Smooth muscle cell (in vitro differentiated cells): Measurements from ENCODE around the gene DMD. TPM values are rescaled to one million over a fixed set of nuclear protein-coding genes. Genes with fewer than 3 reads are reported as not detected.

Experiments
- DNase-seq: peaks from one replicate; lab custom pipeline; 2025; ENCODE audit not compliant: unreplicated experiment; lab: John Stamatoyannopoulos, UW
- H2AFZ ChIP-seq: fragments of 200-600 bp; sonication (generic); 2 replicates; pipeline ENCODE4 v1.6.0; 2016; ENCODE audit warnings: antibody characterized with exemption, low read depth, mild to moderate bottlenecking
- H3F3A ChIP-seq: fragments of 200-600 bp; sonication (generic); 2 replicates; pipeline ENCODE4 v1.6.0; 2017; ENCODE audit warnings: antibody characterized with exemption, low read depth
- H3K27ac ChIP-seq: fragments of 200-600 bp; sonication (generic); 2 replicates; pipeline ENCODE4 v1.5.1; 2016; ENCODE audit warnings: low read depth, mild to moderate bottlenecking
- H3K27me3 ChIP-seq: fragments of 200-600 bp; sonication (generic); 2 replicates; pipeline ENCODE4 v1.6.1; 2016; ENCODE audit warnings: low read depth, mild to moderate bottlenecking
- H3K36me3 ChIP-seq: fragments of 200-600 bp; sonication (generic); 2 replicates; pipeline ENCODE4 v1.5.1; 2016; ENCODE audit warnings: low read depth
- H3K4me1 ChIP-seq: fragments of 200-600 bp; sonication (generic); 2 replicates; pipeline ENCODE4 v1.5.1; 2016; ENCODE audit warnings: low read depth
- H3K4me2 ChIP-seq: fragments of 200-600 bp; sonication (generic); 2 replicates; pipeline ENCODE4 v1.6.0; 2016; ENCODE audit warnings: mild to moderate bottlenecking
- H3K4me3 ChIP-seq: fragments of 200-600 bp; sonication (generic); 2 replicates; pipeline ENCODE4 v1.5.1; 2016; ENCODE audit warnings: mild to moderate bottlenecking
- H3K79me2 ChIP-seq: fragments of 200-600 bp; sonication (generic); 2 replicates; pipeline ENCODE4 v1.6.0; 2016; ENCODE audit warnings: low read depth, mild to moderate bottlenecking
- H3K9ac ChIP-seq: fragments of 200-600 bp; sonication (generic); 2 replicates; pipeline ENCODE4 v1.6.0; 2016; ENCODE audit warnings: low read depth
- H3K9me3 ChIP-seq: fragments of 200-600 bp; sonication (generic); replicated peaks from 2 replicates; pipeline ENCODE4 v1.5.1; 2016; ENCODE audit warnings: low read depth
- H4K20me1 ChIP-seq: fragments of 200-600 bp; sonication (generic); 2 replicates; pipeline ENCODE4 v1.6.0; 2016; ENCODE audit warnings: low read depth
- CTCF ChIP-seq: fragments of 200-600 bp; sonication (generic); IDR thresholded peaks from 2 replicates; pipeline ENCODE4 v1.5.1; 2017; ENCODE audit warnings: borderline replicate concordance, mild to moderate bottlenecking, antibody characterized with exemption; ENCODE audit not compliant: insufficient read depth, poor library complexity, severe bottlenecking
- WGBS: methylation state at CpG from one replicate; pipeline ENCODE4 v1.1.7; 2016; ENCODE audit warnings: low lambda C conversion rate; 5-methylcytosine and 5-hydroxymethylcytosine counted together
- polyA plus RNA-seq: library from polyadenylated mRNA; unstranded; fragments of >200 nt; fragmentation: Nextera tagmentation; extraction: Ambion mirVana; gene quantifications from 2 replicates; pipeline ENCODE4 v1.2.1, GENCODE V29; 2016
- total RNA-seq: library from RNA; depleted of rRNA; stranded (reverse); fragments of >200 nt; gene quantifications from 2 replicates; pipeline ENCODE4 v1.2.3, GENCODE V29; 2014

DMD gene
- total and polyA plus RNA-seq, 2 experiments from 2014 or later: 12.3 to 12.6 TPM

GRCh38 chrX:31604629-31605221, 1606.6 kb downstream of the DMD start:
- 55% methylated on average over 3 of the region's 3 CpGs for WGBS
- Histone ChIP-seq H3K9me3 (no peaks in the 10 kb centered on the region), H2AFZ (no peak overlapping the region), H3F3A (no peaks in the 10 kb centered on the region), H3K4me3 (no peak overlapping the region), H3K79me2 (no peaks in the 10 kb centered on the region), H3K27me3 (no peaks in the 10 kb centered on the region), H3K4me2 (no peak overlapping the region), H3K4me1 (no peaks in the 10 kb centered on the region), H3K27ac (no peak overlapping the region), H3K36me3 (no peaks in the 10 kb centered on the region), H3K9ac (no peak overlapping the region), H4K20me1 (no peaks in the 10 kb centered on the region)
- TF ChIP-seq CTCF: no peak
- no peak for DNase-seq

- Histone ChIP-seq H4K20me1 (no peaks in the 10 kb centered on the region), H3F3A (no peaks in the 10 kb centered on the region), H3K4me3 (no peak overlapping the region), H3K4me1 (no peaks in the 10 kb centered on the region), H3K4me2 (no peak overlapping the region), H3K27me3 (no peaks in the 10 kb centered on the region), H3K79me2 (no peaks in the 10 kb centered on the region), H3K9me3 (no peaks in the 10 kb centered on the region), H2AFZ (no peak overlapping the region), H3K36me3 (no peaks in the 10 kb centered on the region), H3K9ac (no peak overlapping the region), H3K27ac (no peak overlapping the region)
- no peak for TF ChIP-seq CTCF
- DNase-seq: no peak
- 55% methylated on average over 5 of the region's 5 CpGs for WGBS
These were observed 1607.8 kb downstream of the DMD start for GRCh38 chrX:31603411-31604120.

GRCh38 chrX:31600823-31601222, 1610.5 kb downstream of the DMD start:
- Histone ChIP-seq H3K4me3 (no peak overlapping the region), H3K9me3 (no peaks in the 10 kb centered on the region), H3K4me1 (no peaks in the 10 kb centered on the region), H3K4me2 (no peak overlapping the region), H3K9ac (no peak overlapping the region), H3K27ac (no peak overlapping the region), H3K27me3 (no peaks in the 10 kb centered on the region), H4K20me1 (no peaks in the 10 kb centered on the region), H2AFZ (no peak overlapping the region), H3K36me3 (no peaks in the 10 kb centered on the region), H3K79me2 (no peaks in the 10 kb centered on the region), H3F3A (no peaks in the 10 kb centered on the region)
- 85% methylated on average over 3 of the region's 3 CpGs for WGBS
- no peak for TF ChIP-seq CTCF
- DNase-seq: no peak

- DNase-seq: no peak
- Histone ChIP-seq H2AFZ (no peak overlapping the region), H3K9ac (no peak overlapping the region), H3F3A (no peaks in the 10 kb centered on the region), H3K4me2 (no peak overlapping the region), H3K36me3 (no peaks in the 10 kb centered on the region), H3K27me3 (no peaks in the 10 kb centered on the region), H3K4me1 (no peaks in the 10 kb centered on the region), H3K4me3 (no peak overlapping the region), H4K20me1 (no peaks in the 10 kb centered on the region), H3K27ac (no peak overlapping the region), H3K79me2 (no peaks in the 10 kb centered on the region), H3K9me3 (peaks cover 8% of the 10 kb centered on the region)
- no peak for TF ChIP-seq CTCF
- 50% methylated on average over 2 of the region's 2 CpGs for WGBS
These were observed 1618.0 kb downstream of the DMD start for GRCh38 chrX:31593353-31593752.
